GM12891 (cell line): ENCODE results near the gene NINJ2.

ENCODE experiments used
- PAX5 ChIP-seq: IDR thresholded peaks from 2 replicates; pipeline ENCODE4 v1.6.1; 2011; ENCODE audit warnings: low read length, moderate library complexity, mild to moderate bottlenecking; ENCODE audit not compliant: insufficient read depth, severe bottlenecking
- POLR2A ChIP-seq: IDR thresholded peaks from 2 replicates; pipeline ENCODE4 v1.6.1; 2011; ENCODE audit warnings: low read depth, low read length, control low read depth
- POLR2AphosphoS5 ChIP-seq: IDR thresholded peaks from 2 replicates; pipeline ENCODE4 v1.6.1; 2011; ENCODE audit warnings: low read depth, low read length, control low read depth
- POU2F2 ChIP-seq: IDR thresholded peaks from 2 replicates; pipeline ENCODE4 v1.6.1; 2011; ENCODE audit warnings: low read depth, mild to moderate bottlenecking, control low read depth, low read length, moderate library complexity
- SPI1 ChIP-seq: IDR thresholded peaks from 2 replicates; pipeline ENCODE4 v1.6.1; 2011; ENCODE audit warnings: low read depth, low read length, control low read depth
- TAF1 ChIP-seq: IDR thresholded peaks from 2 replicates; pipeline ENCODE4 v1.6.1; 2011; ENCODE audit warnings: low read depth, low read length, control low read depth

DNA sequence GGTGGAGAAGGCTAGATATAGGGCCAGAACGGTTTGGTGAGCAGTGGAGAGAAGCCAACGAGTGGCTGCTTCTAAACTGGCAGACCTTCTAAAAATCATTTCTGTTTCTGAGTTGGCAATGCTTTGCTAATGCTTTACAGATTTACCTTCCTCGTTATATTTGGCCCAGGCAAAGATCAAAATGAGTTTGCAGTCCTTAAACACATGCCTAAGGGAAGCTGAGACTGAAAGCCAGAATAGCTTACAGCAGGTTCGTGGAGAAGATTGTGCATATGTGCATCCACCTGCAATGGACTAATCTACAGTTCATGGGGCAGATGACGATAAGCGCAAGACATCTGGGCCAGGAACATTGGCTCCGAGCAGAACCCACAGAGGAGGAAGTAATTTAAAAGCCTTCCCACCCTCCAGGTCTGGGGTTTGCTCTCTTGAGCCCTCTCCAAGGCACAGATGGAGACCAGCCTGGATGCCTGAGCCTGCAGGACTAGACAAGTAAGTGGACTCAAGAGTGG is 99.4 kb downstream of the NINJ2 start:
- no peak for TF ChIP-seq POLR2AphosphoS5
- no peak for TF ChIP-seq POLR2A
- TF ChIP-seq PAX5: no peak
- TF ChIP-seq SPI1: no peak
- TF ChIP-seq TAF1: no peak
- no peak for TF ChIP-seq POU2F2
